HG03060 (cell line): ENCODE measurements around the gene TM4SF18.
A peak's percentile ranks its signal among the peaks of the same experiment; 100 is the strongest.

Experiments used
- ATAC-seq: cut with Tn5 transposase; IDR thresholded peaks from one replicate; pipeline ENCODE4 v1.9.1; 2021; ENCODE audit warnings: low read depth, moderate number of reproducible peaks; ENCODE audit not compliant: unreplicated experiment

The TM4SF18 gene

GRCh38 chr3:149291178-149291577 lies 42.3 kb downstream of the TM4SF18 start:
- ATAC-seq: no peak

GRCh38 chr3:149288655-149289054 lies 44.8 kb downstream of the TM4SF18 start:
- ATAC-seq: no peak

- no peak for ATAC-seq
Measured at GRCh38 chr3:149284034-149284433, 49.4 kb downstream of the TM4SF18 start.

GRCh38 chr3:149283401-149283800 lies 50.0 kb downstream of the TM4SF18 start:
- no peak for ATAC-seq

GRCh38 chr3:149282836-149283235 lies 50.6 kb downstream of the TM4SF18 start:
- no peak for ATAC-seq

- no peak for ATAC-seq
Measured at GRCh38 chr3:149282322-149282721, 51.1 kb downstream of the TM4SF18 start.

GRCh38 chr3:149280671-149281349 lies 52.6 kb downstream of the TM4SF18 start:
- no peak for ATAC-seq

GRCh38 chr3:149278911-149279310 lies 54.5 kb downstream of the TM4SF18 start:
- no peak for ATAC-seq

GRCh38 chr3:149277331-149277813 lies 56.1 kb downstream of the TM4SF18 start:
- ATAC-seq: no peak

GRCh38 chr3:149276619-149277018 lies 56.8 kb downstream of the TM4SF18 start:
- no peak for ATAC-seq

- no peak for ATAC-seq
Measured at GRCh38 chr3:149274220-149274619, 59.2 kb downstream of the TM4SF18 start.

- ATAC-seq: peak; percentile 54
Measured at GRCh38 chr3:149273096-149273751, 60.2 kb downstream of the TM4SF18 start.

- ATAC-seq: no peak
Measured at GRCh38 chr3:149271669-149272068, 61.8 kb downstream of the TM4SF18 start.

- no peak for ATAC-seq
Measured at GRCh38 chr3:149270180-149270579, 63.3 kb downstream of the TM4SF18 start.

- ATAC-seq: no peak
Measured at GRCh38 chr3:149269687-149270086, 63.7 kb downstream of the TM4SF18 start.
